Fibroblast of upper back skin (primary cell): Measurements from ENCODE around the gene LRRC3C.
A peak's percentile ranks its signal among the peaks of the same experiment; 100 is the strongest.
"Not testable (repeated sequence)": the region's sequence is repeated elsewhere in the genome, so short reads cannot be mapped to it uniquely, and the experiment has no call there.

Source experiments
- DNase-seq: peaks from one replicate; pipeline ENCODE4 v3.0.0-alpha.2; 2013

Gene LRRC3C

DNA sequence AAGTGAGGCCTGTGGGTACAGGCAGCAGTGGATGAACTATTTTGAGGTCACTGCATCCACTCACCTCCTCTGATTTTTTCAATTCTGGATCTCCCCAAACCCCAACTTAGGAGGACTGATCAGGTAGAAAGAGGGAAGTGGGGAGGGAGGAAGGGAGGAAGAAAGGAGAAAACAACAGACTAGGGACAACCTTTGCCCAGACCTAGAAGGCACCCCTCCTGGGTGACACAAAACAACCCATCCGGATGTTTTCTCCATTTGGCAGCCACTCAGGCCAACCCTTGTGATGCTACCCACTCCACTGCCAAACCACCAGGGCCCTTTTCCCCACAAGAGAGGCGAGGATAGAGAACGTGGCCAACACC, 2.9 kb upstream of the LRRC3C start:
- DNase-seq: no peak

- no peak for DNase-seq
Observed at GRCh38 chr17:39925282-39926134, 2.0 kb upstream of the LRRC3C start.

DNA sequence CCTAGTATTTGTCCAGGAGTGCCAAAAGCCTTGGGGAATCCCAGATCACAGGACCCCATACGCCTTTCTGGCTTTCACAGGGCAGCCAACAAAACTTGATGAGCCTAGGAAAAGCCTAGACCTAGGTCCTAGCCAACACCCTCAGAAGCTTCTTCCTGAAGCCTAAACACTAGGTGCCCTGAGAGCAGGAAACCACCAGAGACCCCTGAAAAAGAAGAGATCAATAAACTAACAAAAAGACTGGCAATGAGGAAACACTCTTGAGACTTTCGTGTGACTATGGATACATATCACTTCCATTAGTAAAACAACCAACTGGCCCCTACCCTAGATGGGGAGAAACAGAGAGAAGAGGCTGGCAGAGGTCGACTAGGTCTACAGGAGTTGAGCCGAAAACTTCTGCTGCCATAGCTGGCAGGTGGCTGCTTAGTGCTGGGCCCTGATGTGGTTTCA, 1.4 kb upstream of the LRRC3C start:
- DNase-seq: no peak

- no peak for DNase-seq
Observed at GRCh38 chr17:39926588-39927100, 888 bp upstream of the LRRC3C start.

GRCh38 chr17:39927929-39928857, 661 bp downstream of the LRRC3C start:
- DNase-seq: no peak

GRCh38 chr17:39928858-39929645, 1.5 kb downstream of the LRRC3C start:
- DNase-seq: peak; percentile 96

GRCh38 chr17:39929646-39930407, 2.3 kb downstream of the LRRC3C start:
- peak; percentile 90 for DNase-seq

DNA sequence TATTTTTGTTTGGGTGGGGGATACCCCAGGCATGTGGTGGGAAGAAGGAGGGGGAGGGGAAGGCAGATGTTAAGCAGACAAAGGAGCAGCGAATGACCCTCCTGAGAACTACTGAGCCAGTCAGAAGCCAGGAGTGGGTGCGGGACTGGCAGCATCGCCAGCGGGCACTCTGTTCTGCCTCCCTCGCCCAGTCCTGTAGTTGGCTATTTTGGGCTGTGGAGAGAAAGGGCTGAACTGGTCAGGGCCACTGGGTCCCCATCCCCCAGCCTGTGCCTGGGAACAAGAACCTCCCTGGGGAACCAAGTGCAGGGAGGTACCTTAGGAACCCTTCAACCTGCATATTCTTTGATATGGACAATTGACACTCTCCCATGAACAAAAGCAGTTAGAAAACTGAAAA, 6.4 kb downstream of the LRRC3C start:
- no peak for DNase-seq

GRCh38 chr17:39934324-39934723, 6.8 kb downstream of the LRRC3C start:
- no peak for DNase-seq

GRCh38 chr17:39935909-39936308, 8.4 kb downstream of the LRRC3C start:
- no peak for DNase-seq

GRCh38 chr17:39937447-39937846, 9.9 kb downstream of the LRRC3C start:
- no peak for DNase-seq

- no peak for DNase-seq
Observed at GRCh38 chr17:39938140-39938869, 10.8 kb downstream of the LRRC3C start.

GRCh38 chr17:39939106-39939505, 11.6 kb downstream of the LRRC3C start:
- DNase-seq: no peak

DNA sequence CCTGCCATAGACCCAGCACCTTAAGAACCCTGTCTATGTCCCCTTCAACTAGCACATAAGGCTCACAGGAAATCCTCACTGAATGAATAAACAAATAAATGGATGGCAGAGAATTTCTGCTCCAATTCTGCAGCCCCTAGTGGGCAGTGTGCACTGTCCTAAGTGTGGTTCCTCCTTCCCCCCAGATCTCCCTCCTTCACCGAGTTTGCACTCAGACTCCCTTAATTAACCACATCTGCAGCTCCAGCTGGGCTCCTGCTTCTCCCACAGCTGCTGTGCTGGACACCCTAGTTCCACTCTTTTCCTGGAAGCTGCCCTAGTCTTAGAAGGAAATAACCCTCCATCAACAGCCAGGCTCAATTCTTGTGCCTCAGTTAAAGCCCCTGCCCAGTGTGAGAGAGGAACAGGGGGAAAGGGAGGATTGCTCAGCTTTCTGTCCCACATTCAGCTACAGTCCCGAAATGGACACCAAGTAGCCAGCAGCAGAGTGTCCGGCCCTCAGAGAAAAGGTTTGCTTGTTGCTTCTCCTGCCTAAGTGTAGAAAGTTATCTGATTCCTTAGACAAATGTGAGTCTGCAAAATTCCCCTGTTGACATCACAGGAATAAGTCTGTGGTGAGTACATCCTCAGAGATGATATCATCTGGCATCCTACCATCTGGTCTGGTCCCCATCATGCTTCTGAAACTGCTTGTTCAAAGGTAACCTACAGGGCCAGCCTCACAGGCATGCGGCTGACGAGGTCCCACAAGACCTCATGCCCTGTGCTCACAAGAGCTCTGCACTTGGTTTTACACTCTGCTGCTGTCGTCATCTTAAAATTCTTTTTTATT, 12.3 kb downstream of the LRRC3C start:
- DNase-seq: peak; percentile 91

DNA sequence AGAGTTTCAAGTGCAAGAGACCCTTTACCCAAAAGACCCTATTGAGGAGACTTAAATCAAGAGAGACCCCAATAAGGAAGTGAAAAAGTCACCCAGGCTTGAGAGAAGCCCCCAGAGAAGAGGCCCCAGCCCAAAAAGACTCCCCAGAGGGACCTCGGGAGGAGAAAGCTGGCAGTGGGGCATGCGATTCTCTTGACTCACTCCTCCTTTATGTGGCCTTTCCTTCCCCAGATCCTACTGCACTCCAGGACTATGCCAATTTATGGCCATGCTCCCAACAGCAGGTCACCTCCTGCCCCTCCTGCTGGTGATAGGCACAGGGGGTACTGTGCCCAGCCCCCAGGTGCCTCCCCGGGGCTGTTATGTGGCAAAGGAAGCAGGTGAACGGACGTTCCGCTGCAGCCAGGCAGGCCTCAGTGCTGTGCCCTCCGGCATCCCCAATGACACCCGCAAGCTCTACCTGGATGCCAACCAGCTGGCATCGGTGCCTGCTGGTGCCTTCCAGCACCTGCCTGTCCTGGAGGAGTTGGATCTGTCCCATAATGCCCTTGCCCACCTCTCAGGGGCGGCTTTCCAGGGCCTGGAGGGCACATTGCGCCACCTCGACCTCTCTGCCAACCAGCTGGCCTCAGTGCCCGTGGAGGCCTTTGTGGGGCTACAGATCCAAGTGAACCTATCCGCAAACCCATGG, 16.3 kb downstream of the LRRC3C start:
- no peak for DNase-seq

DNA sequence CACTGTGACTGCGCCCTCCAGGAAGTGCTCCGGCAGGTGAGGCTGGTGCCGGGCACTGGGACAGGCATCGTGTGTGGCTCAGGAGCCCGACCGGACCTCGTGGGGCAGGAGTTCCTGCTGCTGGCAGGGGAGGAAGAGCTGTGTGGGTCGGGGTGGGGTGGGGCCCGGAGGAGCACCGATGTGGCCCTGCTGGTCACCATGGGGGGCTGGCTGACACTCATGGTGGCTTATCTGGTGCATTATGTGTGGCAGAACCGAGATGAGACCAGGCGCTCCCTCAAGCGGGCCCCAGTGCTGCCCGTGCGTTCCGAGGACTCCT, 16.8 kb downstream of the LRRC3C start:
- DNase-seq: no peak

DNA sequence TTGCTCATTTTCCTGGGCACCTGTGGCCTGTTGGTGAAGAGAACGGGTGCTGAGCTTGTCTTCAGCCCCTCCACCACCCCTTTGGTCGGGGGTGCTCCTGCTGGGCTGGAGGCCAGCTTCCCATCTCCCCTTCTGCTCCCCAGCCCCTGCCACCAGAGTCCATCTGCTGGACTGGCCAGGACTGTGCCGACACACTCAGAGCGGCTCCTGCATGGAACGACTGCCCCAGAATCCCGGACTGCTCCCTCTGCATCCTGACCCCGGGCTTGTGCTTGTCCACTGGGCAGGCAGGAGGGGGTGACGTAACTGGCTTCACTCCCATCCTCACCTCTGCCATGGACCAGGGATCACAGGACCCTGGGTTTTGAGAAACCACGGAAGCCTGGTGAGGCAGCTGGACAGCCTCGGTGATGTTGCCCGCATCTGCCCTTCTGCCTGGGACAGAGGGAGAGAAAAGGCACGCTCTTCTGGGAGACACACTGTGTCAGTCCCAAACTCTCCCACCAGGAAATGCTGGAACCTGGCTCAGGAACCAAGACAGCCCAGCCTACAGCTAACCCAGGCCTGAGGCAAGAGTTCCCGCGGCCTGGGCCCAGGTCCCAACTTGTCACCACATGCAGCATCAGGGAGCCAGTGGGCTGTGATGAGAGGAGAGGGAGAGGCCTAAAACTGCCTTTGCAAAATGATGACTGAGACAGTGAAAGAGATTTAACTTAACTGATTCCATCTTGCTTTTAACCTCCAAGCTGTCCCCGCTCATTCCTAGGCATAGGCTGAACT, 19.2 kb downstream of the LRRC3C start:
- DNase-seq: no peak

- DNase-seq: not testable (repeated sequence)
Observed at GRCh38 chr17:39948489-39948828, 20.9 kb downstream of the LRRC3C start.

DNA sequence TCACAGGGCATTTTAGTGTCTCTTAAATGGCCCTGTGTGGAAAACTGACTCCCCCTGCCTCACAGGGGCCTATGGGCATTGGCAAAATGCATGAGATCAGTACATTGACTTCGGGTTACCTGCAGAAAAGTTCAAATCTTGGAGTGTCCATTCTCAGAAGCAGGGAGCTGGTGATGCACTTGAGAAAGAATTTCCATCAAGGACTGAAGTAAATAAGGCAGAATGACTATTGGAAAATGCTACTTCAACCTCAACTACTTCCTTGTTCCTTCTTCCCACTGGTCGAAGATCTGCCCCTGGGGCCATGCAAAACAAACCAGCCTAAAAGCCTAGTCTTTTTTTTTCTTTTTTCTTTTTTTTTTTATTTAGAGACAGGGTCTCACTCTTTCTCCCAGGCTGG, 21.5 kb downstream of the LRRC3C start:
- no peak for DNase-seq
